Measurements from ENCODE around the gene CARMIL1.

CARMIL1 gene

GRCh38 chr6:25337431-25337830 is 58.3 kb downstream of the CARMIL1 start:
- DNase-seq: no peak

GRCh38 chr6:25340431-25341202 is 61.4 kb downstream of the CARMIL1 start:
- DNase-seq: no peak

DNA sequence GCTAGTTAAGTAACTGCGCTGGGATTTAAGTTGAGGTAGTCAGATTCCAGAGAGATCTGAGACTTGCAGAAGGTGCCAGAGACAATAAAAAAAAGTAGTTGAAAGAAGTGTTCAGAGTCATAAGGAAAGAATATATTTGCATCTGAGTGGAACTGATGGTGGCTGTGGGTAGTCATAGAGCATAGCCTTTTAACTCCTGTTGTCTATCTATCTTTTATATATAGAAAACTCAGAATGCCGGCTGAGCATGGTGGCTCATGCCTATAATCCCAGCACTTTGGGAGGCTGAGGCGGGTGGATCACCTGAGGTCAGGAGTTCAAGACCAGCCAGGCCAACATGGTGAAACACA is 62.0 kb downstream of the CARMIL1 start:
- no peak for DNase-seq

GRCh38 chr6:25341923-25342619 is 62.9 kb downstream of the CARMIL1 start:
- no peak for DNase-seq

DNA sequence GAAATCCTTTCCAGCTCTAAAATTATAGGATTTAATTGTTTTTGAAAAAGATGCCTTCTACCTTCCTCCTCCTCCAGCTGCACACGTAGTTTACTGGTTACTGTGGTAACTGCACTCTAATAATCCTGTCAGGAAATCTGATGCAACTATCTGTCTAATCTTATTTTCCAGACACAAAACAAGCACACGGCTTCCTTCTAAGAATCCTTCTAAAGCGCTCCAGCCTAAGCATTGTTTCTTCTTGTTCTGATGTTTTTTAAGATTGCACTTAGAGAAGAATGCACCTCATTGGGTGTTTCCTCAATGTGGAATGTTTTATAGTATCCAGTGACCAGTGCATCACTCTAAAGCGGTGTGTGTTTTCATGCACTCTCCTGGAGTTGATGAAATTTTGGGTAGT is 63.6 kb downstream of the CARMIL1 start:
- DNase-seq: no peak

GRCh38 chr6:25343984-25344383 is 64.8 kb downstream of the CARMIL1 start:
- no peak for DNase-seq

DNA sequence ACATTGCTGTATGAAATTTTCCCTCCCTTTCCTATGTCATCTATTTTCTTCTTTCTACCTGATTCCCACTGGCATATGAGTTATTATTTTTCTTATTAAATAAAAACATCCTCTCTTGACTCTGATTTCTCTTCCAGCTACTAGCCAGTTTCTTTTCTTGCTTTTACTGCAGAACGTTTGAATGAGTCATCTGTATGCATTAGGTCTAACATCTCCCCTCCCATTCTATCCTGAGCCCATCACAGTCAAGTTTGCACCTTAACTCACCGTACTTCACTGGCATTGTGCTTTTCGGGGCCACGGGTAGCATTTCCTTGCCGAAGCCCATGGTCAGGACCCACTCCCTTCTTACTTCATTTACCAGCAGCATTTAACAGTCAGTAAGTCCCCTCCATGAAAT is 65.7 kb downstream of the CARMIL1 start:
- no peak for DNase-seq

DNA sequence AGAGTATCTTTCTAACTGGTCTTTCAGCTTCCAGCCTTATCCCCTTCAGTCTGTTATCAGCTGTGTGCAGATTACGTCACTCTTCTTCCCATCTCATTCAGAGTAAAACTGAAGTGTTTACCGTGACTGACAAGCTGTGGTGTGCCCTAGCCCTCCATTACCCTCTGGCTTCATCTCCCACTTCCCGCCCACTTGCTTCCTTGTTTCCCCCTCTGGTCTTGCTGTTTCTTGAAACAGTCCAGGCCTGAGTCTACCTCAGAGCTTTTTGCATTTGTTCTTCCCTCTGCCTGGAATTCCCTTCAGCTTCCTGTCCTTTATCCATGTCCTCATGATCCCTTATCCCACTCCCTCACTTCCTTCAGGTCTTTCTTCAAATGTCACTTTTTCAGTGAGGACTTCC is 66.9 kb downstream of the CARMIL1 start:
- no peak for DNase-seq

GRCh38 chr6:25350573-25350972 is 71.4 kb downstream of the CARMIL1 start:
- no peak for DNase-seq

- no peak for DNase-seq
Observed at GRCh38 chr6:25351485-25351884, 72.3 kb downstream of the CARMIL1 start.

- DNase-seq: no peak
Observed at GRCh38 chr6:25352285-25352684, 73.1 kb downstream of the CARMIL1 start.

DNA sequence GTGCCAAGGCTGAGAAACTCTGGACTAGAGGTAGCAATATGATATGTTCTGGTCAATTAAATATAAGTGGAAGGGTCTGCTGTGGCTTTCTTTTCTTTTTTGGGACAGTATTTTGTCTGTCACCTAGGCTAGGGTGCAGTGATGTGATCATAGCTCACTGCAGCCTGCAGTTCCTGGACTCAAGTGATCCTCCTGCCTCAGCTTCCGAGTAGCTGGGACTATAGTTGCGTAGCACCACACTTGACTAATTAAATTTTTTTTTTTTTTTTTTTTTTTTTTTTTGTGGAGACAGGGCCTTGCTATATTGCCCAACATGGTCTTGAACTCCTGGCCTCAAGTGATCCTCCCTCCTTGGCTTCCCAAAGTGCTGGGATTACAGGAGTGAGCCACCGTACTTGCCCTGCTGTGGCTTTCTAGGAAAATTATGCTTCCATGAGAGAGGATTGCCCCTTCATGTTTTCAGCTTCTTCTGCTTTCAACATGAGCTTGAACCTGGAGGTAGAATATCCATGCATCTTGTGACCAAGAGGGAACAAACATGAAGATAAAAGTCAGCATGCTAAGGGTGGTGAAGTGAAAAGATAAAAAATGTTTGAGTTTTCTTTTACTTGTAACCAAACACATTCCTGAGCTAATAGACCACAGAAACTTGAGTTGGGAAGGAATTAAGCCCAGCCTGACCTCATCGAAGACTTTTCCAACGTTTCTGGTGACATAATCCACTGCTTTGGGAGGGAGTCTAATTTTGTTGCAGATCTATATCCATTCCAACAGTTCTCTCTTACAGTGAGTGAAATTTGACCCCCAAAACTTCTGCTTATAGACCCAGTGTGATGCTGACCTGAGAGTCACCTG is 75.1 kb downstream of the CARMIL1 start:
- no peak for DNase-seq

- DNase-seq: no peak
Observed at GRCh38 chr6:25359191-25359861, 80.2 kb downstream of the CARMIL1 start.

DNA sequence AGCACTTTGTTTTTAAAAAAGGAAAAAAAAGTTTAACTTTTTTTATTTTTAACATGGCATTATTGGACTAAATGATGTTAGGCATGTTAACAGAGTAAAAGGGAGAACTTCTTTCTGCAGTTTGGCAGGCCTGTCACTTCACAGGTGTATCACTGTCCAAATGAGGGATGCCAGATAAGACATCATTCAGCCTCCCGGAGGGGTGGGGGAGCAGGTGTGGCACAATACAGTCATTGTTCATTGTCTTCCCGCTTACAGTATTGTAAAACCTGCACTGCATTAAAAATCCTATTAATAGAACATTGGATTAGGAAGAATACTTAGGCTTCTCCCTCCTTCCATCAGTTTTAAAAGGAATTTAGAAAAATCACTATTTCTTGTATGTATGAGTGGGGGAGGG is 80.7 kb downstream of the CARMIL1 start:
- DNase-seq: no peak

- DNase-seq: no peak
Observed at GRCh38 chr6:25360621-25361020, 81.4 kb downstream of the CARMIL1 start.

- no peak for DNase-seq
Observed at GRCh38 chr6:25363427-25363826, 84.3 kb downstream of the CARMIL1 start.

DNA sequence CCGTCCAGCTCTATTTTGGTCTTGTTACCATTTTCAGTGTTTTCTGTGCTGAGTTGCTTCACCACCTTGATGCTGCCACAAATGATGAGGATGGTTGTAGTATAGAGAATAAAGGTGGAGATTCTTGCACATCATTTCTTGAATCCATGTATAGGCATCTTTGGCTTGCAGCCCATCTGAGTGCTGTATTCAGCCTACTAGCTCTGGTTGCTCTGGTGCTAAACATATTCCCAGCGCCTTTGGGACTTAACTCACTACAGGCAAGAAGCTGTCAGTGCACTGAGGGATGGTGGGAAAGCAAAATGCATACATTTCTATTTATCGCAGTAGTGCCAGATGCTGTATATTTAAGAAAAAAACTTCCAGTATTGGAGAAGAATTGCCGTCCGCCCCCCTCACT is 86.0 kb downstream of the CARMIL1 start:
- DNase-seq: no peak

- peak; percentile 15 to 55 for DNase-seq
Observed at GRCh38 chr6:25366903-25367545, 87.8 kb downstream of the CARMIL1 start.

- DNase-seq: no peak
Observed at GRCh38 chr6:25369036-25369432, 89.9 kb downstream of the CARMIL1 start.

- peak in 1 of 2 donors; percentile 12 for DNase-seq
Observed at GRCh38 chr6:25369433-25370177, 90.4 kb downstream of the CARMIL1 start.

- no peak for DNase-seq
Observed at GRCh38 chr6:25370178-25371036, 91.2 kb downstream of the CARMIL1 start.

Measured in CD4-positive, alpha-beta T cell treated with Interleukin-4 for 1 hour (primary cell).